ENCODE results near the gene ZNF383.
"Not testable (repeated sequence)": the region's sequence is repeated elsewhere in the genome, so short reads cannot be mapped to it uniquely, and the experiment has no call there.

The ZNF383 gene

GRCh38 chr19:37227996-37228395 is 10.0 kb downstream of the ZNF383 start:
- Histone ChIP-seq H3K4me1 (ENCODE audit: insufficient read depth, low read length) (no peaks in the 10 kb centered on the region), H3K27me3 (ENCODE audit: insufficient read depth, low read length) (no peaks in the 10 kb centered on the region), H3K9ac (ENCODE audit: low read depth, low read length) (no peak overlapping the region), H3K27ac (ENCODE audit: low read length) (no peak overlapping the region), H3K9me3 (ENCODE audit: insufficient read depth, low read depth, low read length) (peaks cover 42% of the 10 kb centered on the region), H3K36me3 (ENCODE audit: insufficient read depth, low read depth, low read length) (peaks cover 38% of the 10 kb centered on the region), H3K4me3 (ENCODE audit: low read length) (no peak overlapping the region)

GRCh38 chr19:37243206-37243632 is 25.2 kb downstream of the ZNF383 start:
- Histone ChIP-seq H3K9me3 (ENCODE audit: insufficient read depth, low read depth, low read length) (peaks cover 95% of the 10 kb centered on the region), H3K4me3 (ENCODE audit: low read length) (no peak overlapping the region), H3K36me3 (ENCODE audit: insufficient read depth, low read depth, low read length) (peaks cover 55% of the 10 kb centered on the region)

GRCh38 chr19:37251308-37252229 is 33.6 kb downstream of the ZNF383 start:
- H3K27ac ChIP-seq (ENCODE audit: low read length), result no peak overlapping the region
- no peak overlapping the region for H3K4me3 ChIP-seq (ENCODE audit: low read length)
- H3K4me1 ChIP-seq (ENCODE audit: insufficient read depth, low read length), result no peaks in the 10 kb centered on the region
- H3K27me3 ChIP-seq (ENCODE audit: insufficient read depth, low read length), result no peaks in the 10 kb centered on the region
- no peak overlapping the region for H3K9ac ChIP-seq (ENCODE audit: low read depth, low read length)
- H3K9me3 ChIP-seq (ENCODE audit: insufficient read depth, low read depth, low read length), result peaks cover 90% of the 10 kb centered on the region
- H3K36me3 ChIP-seq (ENCODE audit: insufficient read depth, low read depth, low read length), result no peaks in the 10 kb centered on the region

More at GRCh38 chr19:37243206-37243632, 25.2 kb downstream of the ZNF383 start:
- Histone ChIP-seq H3K27ac (ENCODE audit: low read length) (no peak overlapping the region), H3K27me3 (ENCODE audit: insufficient read depth, low read length) (no peaks in the 10 kb centered on the region), H3K9ac (ENCODE audit: low read depth, low read length) (no peak overlapping the region), H3K4me1 (ENCODE audit: insufficient read depth, low read length) (no peaks in the 10 kb centered on the region)

- H3K9ac ChIP-seq (ENCODE audit: low read depth, low read length); H3K36me3 ChIP-seq (ENCODE audit: insufficient read depth, low read depth, low read length); H3K27me3 ChIP-seq (ENCODE audit: insufficient read depth, low read length); H3K4me3 ChIP-seq (ENCODE audit: low read length); H3K27ac ChIP-seq (ENCODE audit: low read length); H3K4me1 ChIP-seq (ENCODE audit: insufficient read depth, low read length): not testable (repeated sequence)
- H3K9me3 ChIP-seq (ENCODE audit: insufficient read depth, low read depth, low read length), result peaks cover 40% of the 10 kb centered on the region
Observed at GRCh38 chr19:37263028-37263427, 45.0 kb downstream of the ZNF383 start.

- H3K9ac ChIP-seq (ENCODE audit: low read depth, low read length); H3K27me3 ChIP-seq (ENCODE audit: insufficient read depth, low read length); H3K27ac ChIP-seq (ENCODE audit: low read length); H3K4me3 ChIP-seq (ENCODE audit: low read length); H3K4me1 ChIP-seq (ENCODE audit: insufficient read depth, low read length); H3K9me3 ChIP-seq (ENCODE audit: insufficient read depth, low read depth, low read length); H3K36me3 ChIP-seq (ENCODE audit: insufficient read depth, low read depth, low read length): not testable (repeated sequence)
Observed at GRCh38 chr19:37267005-37267404, 49.0 kb downstream of the ZNF383 start.

GRCh38 chr19:37267755-37268154 is 49.7 kb downstream of the ZNF383 start:
- not testable (repeated sequence) for H3K27ac ChIP-seq (ENCODE audit: low read length); H3K27me3 ChIP-seq (ENCODE audit: insufficient read depth, low read length); H3K36me3 ChIP-seq (ENCODE audit: insufficient read depth, low read depth, low read length); H3K4me3 ChIP-seq (ENCODE audit: low read length); H3K9ac ChIP-seq (ENCODE audit: low read depth, low read length); H3K9me3 ChIP-seq (ENCODE audit: insufficient read depth, low read depth, low read length); H3K4me1 ChIP-seq (ENCODE audit: insufficient read depth, low read length)

- not testable (repeated sequence) for H3K4me1 ChIP-seq (ENCODE audit: insufficient read depth, low read length); H3K27me3 ChIP-seq (ENCODE audit: insufficient read depth, low read length); H3K4me3 ChIP-seq (ENCODE audit: low read length); H3K9ac ChIP-seq (ENCODE audit: low read depth, low read length); H3K36me3 ChIP-seq (ENCODE audit: insufficient read depth, low read depth, low read length); H3K27ac ChIP-seq (ENCODE audit: low read length); H3K9me3 ChIP-seq (ENCODE audit: insufficient read depth, low read depth, low read length)
Observed at GRCh38 chr19:37280656-37281055, 62.6 kb downstream of the ZNF383 start.

GRCh38 chr19:37284020-37284419 is 66.0 kb downstream of the ZNF383 start:
- H3K9me3 ChIP-seq (ENCODE audit: insufficient read depth, low read depth, low read length); H3K9ac ChIP-seq (ENCODE audit: low read depth, low read length); H3K4me3 ChIP-seq (ENCODE audit: low read length); H3K27me3 ChIP-seq (ENCODE audit: insufficient read depth, low read length); H3K4me1 ChIP-seq (ENCODE audit: insufficient read depth, low read length); H3K27ac ChIP-seq (ENCODE audit: low read length); H3K36me3 ChIP-seq (ENCODE audit: insufficient read depth, low read depth, low read length): not testable (repeated sequence)

- peaks cover 12% of the 10 kb centered on the region for H3K9me3 ChIP-seq (ENCODE audit: insufficient read depth, low read depth, low read length)
- H3K4me3 ChIP-seq (ENCODE audit: low read length); H3K27ac ChIP-seq (ENCODE audit: low read length); H3K9ac ChIP-seq (ENCODE audit: low read depth, low read length); H3K4me1 ChIP-seq (ENCODE audit: insufficient read depth, low read length); H3K27me3 ChIP-seq (ENCODE audit: insufficient read depth, low read length); H3K36me3 ChIP-seq (ENCODE audit: insufficient read depth, low read depth, low read length): not testable (repeated sequence)
Observed at GRCh38 chr19:37289229-37289628, 71.2 kb downstream of the ZNF383 start.

GRCh38 chr19:37292998-37293939 is 75.3 kb downstream of the ZNF383 start:
- not testable (repeated sequence) for H3K36me3 ChIP-seq (ENCODE audit: insufficient read depth, low read depth, low read length); H3K4me1 ChIP-seq (ENCODE audit: insufficient read depth, low read length); H3K27ac ChIP-seq (ENCODE audit: low read length); H3K4me3 ChIP-seq (ENCODE audit: low read length); H3K9ac ChIP-seq (ENCODE audit: low read depth, low read length); H3K27me3 ChIP-seq (ENCODE audit: insufficient read depth, low read length)
- peaks cover 14% of the 10 kb centered on the region for H3K9me3 ChIP-seq (ENCODE audit: insufficient read depth, low read depth, low read length)

- H3K9ac ChIP-seq (ENCODE audit: low read depth, low read length); H3K27me3 ChIP-seq (ENCODE audit: insufficient read depth, low read length); H3K36me3 ChIP-seq (ENCODE audit: insufficient read depth, low read depth, low read length); H3K4me3 ChIP-seq (ENCODE audit: low read length); H3K27ac ChIP-seq (ENCODE audit: low read length); H3K4me1 ChIP-seq (ENCODE audit: insufficient read depth, low read length): not testable (repeated sequence)
- H3K9me3 ChIP-seq (ENCODE audit: insufficient read depth, low read depth, low read length), result peaks cover 14% of the 10 kb centered on the region
Observed at GRCh38 chr19:37294246-37294645, 76.2 kb downstream of the ZNF383 start.

Measured in iPS-20b (cell line).